Neural progenitor cell (in vitro differentiated cells): ENCODE measurements around the gene SATL1. TPM values are rescaled to one million over a fixed set of nuclear protein-coding genes. Genes with fewer than 3 reads are reported as not detected.
A peak's percentile ranks its signal among the peaks of the same experiment; 100 is the strongest.
"Not testable (repeated sequence)": the region's sequence is repeated elsewhere in the genome, so short reads cannot be mapped to it uniquely, and the experiment has no call there.

Experiments
- DNase-seq: peaks from one replicate; pipeline ENCODE4 v3.0.0-alpha.2; 2016; ENCODE audit warnings: low spot score
- H2AFZ ChIP-seq: fragments of 200-600 bp; sonication (generic); replicated peaks from 2 replicates; pipeline ENCODE4 v1.6.1; 2016; ENCODE audit warnings: antibody characterized with exemption
- H3F3A ChIP-seq: fragments of 200-600 bp; sonication (generic); 2 replicates; pipeline ENCODE4 v1.6.1; 2016; ENCODE audit warnings: antibody characterized with exemption, low read depth
- H3K27ac ChIP-seq: fragments of 200-600 bp; sonication (generic); 2 replicates; pipeline ENCODE4 v1.5.1; 2016; ENCODE audit warnings: mild to moderate bottlenecking
- H3K27me3 ChIP-seq: fragments of 200-600 bp; sonication (generic); 2 replicates; pipeline ENCODE4 v1.6.1; 2016; ENCODE audit warnings: mild to moderate bottlenecking, moderate library complexity
- H3K36me3 ChIP-seq: fragments of 200-600 bp; sonication (generic); 2 replicates; pipeline ENCODE4 v1.5.1; 2016
- H3K4me1 ChIP-seq: fragments of 200-600 bp; sonication (generic); 2 replicates; pipeline ENCODE4 v1.6.1; 2016; ENCODE audit warnings: mixed run types
- H3K4me2 ChIP-seq: fragments of 200-600 bp; sonication (generic); 2 replicates; pipeline ENCODE4 v1.6.1; 2016
- H3K4me3 ChIP-seq: fragments of 200-600 bp; sonication (generic); 2 replicates; pipeline ENCODE4 v1.5.1; 2016
- H3K79me2 ChIP-seq: fragments of 200-600 bp; sonication (generic); 2 replicates; pipeline ENCODE4 v1.6.1; 2016; ENCODE audit warnings: low read depth
- H3K9ac ChIP-seq: fragments of 200-600 bp; sonication (generic); 2 replicates; pipeline ENCODE4 v1.6.1; 2016
- H3K9me3 ChIP-seq: fragments of 200-600 bp; sonication (generic); 2 replicates; pipeline ENCODE4 v1.5.1; 2016; ENCODE audit warnings: low read depth
- H4K20me1 ChIP-seq: fragments of 200-600 bp; sonication (generic); 2 replicates; pipeline ENCODE4 v1.6.1; 2016; ENCODE audit warnings: low read depth
- H3K27ac Mint-ChIP-seq: 3 replicates; pipeline ENCODE4 v1.8.0; 2021; ENCODE audit warnings: mixed read lengths
- H3K27me3 Mint-ChIP-seq: 2 replicates; pipeline ENCODE4 v1.8.0; 2022; ENCODE audit warnings: low read depth, mild to moderate bottlenecking, inconsistent platforms, moderate library complexity, mixed read lengths; ENCODE audit not compliant: insufficient read depth
- H3K36me3 Mint-ChIP-seq: 3 replicates; pipeline ENCODE4 v1.8.0; 2021; ENCODE audit warnings: mixed read lengths
- H3K4me1 Mint-ChIP-seq: 3 replicates; pipeline ENCODE4 v1.8.0; 2021; ENCODE audit warnings: mixed read lengths
- H3K4me3 Mint-ChIP-seq: 3 replicates; pipeline ENCODE4 v1.8.0; 2021; ENCODE audit warnings: mild to moderate bottlenecking, moderate library complexity, mixed read lengths
- H3K9me3 Mint-ChIP-seq: 3 replicates; pipeline ENCODE4 v1.8.0; 2020; ENCODE audit warnings: mixed read lengths
- EZH2 ChIP-seq: fragments of 200-600 bp; sonication (generic); IDR thresholded peaks from 2 replicates; pipeline ENCODE4 v1.6.1; 2017; ENCODE audit warnings: antibody characterized with exemption, mild to moderate bottlenecking, moderate library complexity
- EZH2phosphoT487 ChIP-seq: fragments of 200-600 bp; sonication (generic); IDR thresholded peaks from 2 replicates; pipeline ENCODE4 v1.6.1; 2017; ENCODE audit warnings: antibody characterized with exemption
- total RNA-seq: library from RNA; depleted of rRNA; stranded (reverse); fragments of >200 nt; gene quantifications from 2 replicates; pipeline ENCODE4 v1.2.3, GENCODE V29; 2015; ENCODE audit warnings: low replicate concordance
- TF ChIP-seq, protein P1 (sequence below): fragments of 200-600 bp; sonication (generic); IDR thresholded peaks from 2 replicates; pipeline ENCODE4 v1.5.1; 2017; ENCODE audit warnings: antibody characterized with exemption, mild to moderate bottlenecking

The SATL1 gene, protein sequence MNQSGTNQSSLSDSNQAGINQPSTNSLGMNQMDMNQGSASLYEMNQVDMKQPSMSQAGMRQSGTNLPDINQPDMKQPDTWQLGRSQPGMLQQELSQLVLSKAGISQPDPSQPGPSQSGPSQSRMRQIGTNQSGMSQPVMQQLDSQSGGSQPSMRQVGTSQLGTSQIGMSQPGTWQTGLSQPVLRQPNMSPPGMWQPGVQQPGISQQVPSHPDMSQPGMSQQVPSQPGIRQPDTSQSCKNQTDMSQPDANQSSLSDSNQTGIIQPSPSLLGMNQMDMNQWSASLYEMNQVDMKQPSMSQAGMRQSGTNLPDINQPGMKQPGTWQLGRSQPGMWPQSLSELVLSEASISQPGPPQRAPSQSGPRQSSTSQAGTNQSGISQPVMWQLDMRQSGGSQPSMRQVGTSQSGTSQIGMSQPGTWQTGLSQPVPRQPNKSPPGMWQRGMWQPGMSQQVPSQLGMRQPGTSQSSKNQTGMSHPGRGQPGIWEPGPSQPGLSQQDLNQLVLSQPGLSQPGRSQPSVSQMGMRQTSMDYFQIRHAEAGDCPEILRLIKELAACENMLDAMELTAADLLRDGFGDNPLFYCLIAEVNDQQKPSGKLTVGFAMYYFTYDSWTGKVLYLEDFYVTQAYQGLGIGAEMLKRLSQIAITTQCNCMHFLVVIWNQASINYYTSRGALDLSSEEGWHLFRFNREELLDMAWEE
- total RNA-seq, result 0.09 TPM in 1 of 2 replicates, not detected in the other

- H3K27ac ChIP-seq, result peak within 1 kb of the TSS; percentile 89
- Mint-ChIP-seq H3K36me3 (peaks cover 6% of the 10 kb centered on the region), H3K27ac (peak within 1 kb of the TSS; percentile 99), H3K4me3 (peak within 1 kb of the TSS; percentile 98), H3K27me3 (no peaks in the 10 kb centered on the region), H3K4me1 (peaks cover 10% of the 10 kb centered on the region), H3K9me3 (peaks cover 3% of the 10 kb centered on the region)
- H3K4me2 ChIP-seq, result peak within 1 kb of the TSS; percentile 82
- peak within 1 kb of the TSS; percentile 72 for H3K4me3 ChIP-seq
- H3K9me3 ChIP-seq, result no peaks in the 10 kb centered on the region
- peak within 1 kb of the TSS; percentile 95 for H3K9ac ChIP-seq
- DNase-seq, result peak; percentile 87
- H4K20me1 ChIP-seq, result peaks cover 13% of the 10 kb centered on the region
- H3K79me2 ChIP-seq, result peaks cover 44% of the 10 kb centered on the region
- H3K27me3 ChIP-seq, result peaks cover 12% of the 10 kb centered on the region
- TF ChIP-seq EZH2 (no peak), EZH2phosphoT487 (no peak)
- TF ChIP-seq, protein P1, sequence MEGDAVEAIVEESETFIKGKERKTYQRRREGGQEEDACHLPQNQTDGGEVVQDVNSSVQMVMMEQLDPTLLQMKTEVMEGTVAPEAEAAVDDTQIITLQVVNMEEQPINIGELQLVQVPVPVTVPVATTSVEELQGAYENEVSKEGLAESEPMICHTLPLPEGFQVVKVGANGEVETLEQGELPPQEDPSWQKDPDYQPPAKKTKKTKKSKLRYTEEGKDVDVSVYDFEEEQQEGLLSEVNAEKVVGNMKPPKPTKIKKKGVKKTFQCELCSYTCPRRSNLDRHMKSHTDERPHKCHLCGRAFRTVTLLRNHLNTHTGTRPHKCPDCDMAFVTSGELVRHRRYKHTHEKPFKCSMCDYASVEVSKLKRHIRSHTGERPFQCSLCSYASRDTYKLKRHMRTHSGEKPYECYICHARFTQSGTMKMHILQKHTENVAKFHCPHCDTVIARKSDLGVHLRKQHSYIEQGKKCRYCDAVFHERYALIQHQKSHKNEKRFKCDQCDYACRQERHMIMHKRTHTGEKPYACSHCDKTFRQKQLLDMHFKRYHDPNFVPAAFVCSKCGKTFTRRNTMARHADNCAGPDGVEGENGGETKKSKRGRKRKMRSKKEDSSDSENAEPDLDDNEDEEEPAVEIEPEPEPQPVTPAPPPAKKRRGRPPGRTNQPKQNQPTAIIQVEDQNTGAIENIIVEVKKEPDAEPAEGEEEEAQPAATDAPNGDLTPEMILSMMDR, result no peak
- H2AFZ ChIP-seq, result peak within 1 kb of the TSS; percentile 86
- H3F3A ChIP-seq, result no peaks in the 10 kb centered on the region
- H3K4me1 ChIP-seq, result peaks cover 6% of the 10 kb centered on the region
- peaks cover 4% of the 10 kb centered on the region for H3K36me3 ChIP-seq
These were observed at the start of gene SATL1, which contains the start of gene ZNF711 for GRCh38 chrX:85243761-85244449. Gene SATL1, minus strand, starts transcription at chrX:85243779. Its CDS starts 134,811 bp downstream, at chrX:85108968. Gene ZNF711, plus strand, starts transcription at chrX:85243991. Its CDS starts 3,582 bp downstream, at chrX:85247573.

DNA sequence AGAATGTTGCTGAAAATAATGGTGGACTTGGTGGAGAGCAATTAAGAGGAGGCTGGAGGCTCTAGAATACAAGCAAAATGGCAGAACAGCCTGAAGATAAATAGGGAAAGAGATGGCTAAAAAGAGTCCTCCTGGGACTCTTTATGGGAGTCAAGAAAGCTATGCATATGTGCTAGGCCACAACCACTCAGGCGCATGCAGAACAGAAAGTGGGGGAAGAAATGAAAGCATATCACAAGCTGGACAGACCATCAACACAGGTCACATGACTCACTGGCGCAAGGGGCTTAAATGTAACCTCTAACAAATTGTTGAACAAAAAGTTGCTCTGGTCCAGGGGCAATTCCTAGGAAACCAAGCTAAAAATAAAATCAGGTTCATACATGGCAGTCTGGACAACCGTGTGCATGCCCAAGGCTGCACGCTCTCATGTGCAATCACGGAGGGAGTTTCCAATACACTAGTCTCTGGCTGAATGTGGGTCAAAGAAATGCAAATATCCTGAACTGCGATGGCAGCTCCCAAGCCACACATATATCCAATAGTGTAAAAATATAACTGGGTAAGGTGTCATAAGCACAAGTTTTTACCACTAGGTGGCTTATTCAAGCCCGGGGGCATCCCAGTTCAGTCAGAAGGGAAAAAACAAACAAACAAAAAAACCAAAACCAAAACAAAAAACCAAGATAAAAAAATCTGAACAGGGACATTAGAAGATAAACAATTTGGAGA lies 45.6 kb upstream of the SATL1 start:
- Histone ChIP-seq H3K27me3 (no peaks in the 10 kb centered on the region), H2AFZ (no peak overlapping the region), H3K79me2 (no peaks in the 10 kb centered on the region), H3K9ac (no peak overlapping the region), H4K20me1 (no peaks in the 10 kb centered on the region), H3K4me1 (no peaks in the 10 kb centered on the region), H3K9me3 (peaks cover 7% of the 10 kb centered on the region), H3K4me3 (no peak overlapping the region), H3K27ac (no peak overlapping the region), H3F3A (no peaks in the 10 kb centered on the region), H3K36me3 (no peaks in the 10 kb centered on the region), H3K4me2 (no peak overlapping the region)
- peaks cover 9% of the 10 kb centered on the region for H3K9me3 Mint-ChIP-seq
- no peak overlapping the region for H3K27ac Mint-ChIP-seq
- DNase-seq, result no peak
- no peak for TF ChIP-seq EZH2
- TF ChIP-seq, protein P1, result peak; percentile 19
- H3K36me3 Mint-ChIP-seq, result no peaks in the 10 kb centered on the region
- no peaks in the 10 kb centered on the region for H3K27me3 Mint-ChIP-seq
- no peaks in the 10 kb centered on the region for H3K4me1 Mint-ChIP-seq
- H3K4me3 Mint-ChIP-seq, result no peak overlapping the region

- not testable (repeated sequence) for H3F3A ChIP-seq, H3K36me3 Mint-ChIP-seq, H3K36me3 ChIP-seq, H3K27ac Mint-ChIP-seq, H3K4me3 Mint-ChIP-seq, H3K4me1 ChIP-seq, H3K4me3 ChIP-seq, H3K9me3 ChIP-seq, H3K27me3 Mint-ChIP-seq, DNase-seq, H3K79me2 ChIP-seq, H3K4me2 ChIP-seq, H3K9ac ChIP-seq, H3K27me3 ChIP-seq, H3K4me1 Mint-ChIP-seq, H2AFZ ChIP-seq, H4K20me1 ChIP-seq, H3K27ac ChIP-seq
- H3K9me3 Mint-ChIP-seq, result peaks cover 12% of the 10 kb centered on the region
These were observed 41.7 kb upstream of the SATL1 start for GRCh38 chrX:85285286-85285685.
